Esophagus muscularis mucosa (tissue), 4 donors: ENCODE data around the gene TLR8. TPM values are rescaled to one million over a fixed set of nuclear protein-coding genes. Genes with fewer than 3 reads are reported as not detected.

Experiments used
- DNase-seq: peaks from one replicate; pipeline ENCODE4 v3.0.0-alpha.2; 2017; ENCODE audit errors: extremely low spot score
- H3K27ac ChIP-seq, 4 donors: fragments of 200-600 bp; sonication (generic); replicated peaks in 1 of 4; 1 replicate in 3 of 4; 2 replicates in 1 of 4; pipeline ENCODE4 v1.5.1; 2016 to 2019; ENCODE audit warnings: mild to moderate bottlenecking in 1 of 4
- H3K27me3 ChIP-seq, 4 donors: fragments of 200-600 bp; sonication (generic); one replicate each; pipeline versions ENCODE4 v1.5.1 to v1.6.0; 2016 to 2019
- H3K36me3 ChIP-seq, 4 donors: fragments of 200-600 bp; sonication (generic); one replicate each; pipeline ENCODE4 v1.5.1; 2016 to 2019
- H3K4me1 ChIP-seq, 4 donors: fragments of 200-600 bp; sonication (generic); one replicate each; pipeline ENCODE4 v1.5.1; 2016 to 2019
- H3K4me3 ChIP-seq, 4 donors: fragments of 200-600 bp; sonication (generic); 1 replicate in 2 of 4; 2 replicates in 2 of 4; pipeline ENCODE4 v1.5.1; 2016 to 2019; ENCODE audit warnings: mild to moderate bottlenecking in 4 of 4, moderate library complexity in 1 of 4
- H3K9me3 ChIP-seq, 4 donors: fragments of 200-600 bp; sonication (generic); 1 replicate in 3 of 4; 2 replicates in 1 of 4; pipeline ENCODE4 v1.5.1; 2016 to 2019
- CTCF ChIP-seq, 3 experiments: fragments of 200-600 bp in 2 of 3; fragments of 450-650 bp in 1 of 3; sonication (generic) in 2 of 3; IDR thresholded peaks; one replicate each; pipeline ENCODE4 v1.5.1; 2017 to 2019; ENCODE audit warnings: antibody characterized with exemption in 3 of 3, mild to moderate bottlenecking in 2 of 3, moderate library complexity in 1 of 3
- EP300 ChIP-seq: sonication (generic); formaldehyde crosslinking; IDR thresholded peaks from one replicate; pipeline ENCODE4 v1.6.1; 2017; ENCODE audit warnings: antibody characterized with exemption
- POLR2A ChIP-seq: fragments of 450-650 bp; IDR thresholded peaks from one replicate; pipeline ENCODE4 v1.6.1; 2017; ENCODE audit warnings: antibody characterized with exemption, moderate library complexity, mild to moderate bottlenecking, low read depth
- POLR2AphosphoS5 ChIP-seq, 2 donors: sonication (generic); formaldehyde crosslinking; IDR thresholded peaks; one replicate each; pipeline ENCODE4 v1.6.1; 2017; ENCODE audit warnings: antibody characterized with exemption in 2 of 2
- WGBS: methylation state at CpG from one replicate; pipeline ENCODE4 v1.1.5; 2018; 5-methylcytosine and 5-hydroxymethylcytosine counted together
- intact Hi-C: fragments of 100-400 bp; cut with DNase I; formaldehyde crosslinking; loops from one replicate; pipeline ENCODE4 v1.15.1; 2023
- total RNA-seq, 4 donors: library from RNA; depleted of rRNA; stranded (reverse); fragments of >200 nt; gene quantifications; one replicate each; pipeline versions ENCODE4 v1.1.0 to v1.2.1, GENCODE V29; 2016

TLR8 gene
- total RNA-seq, 4 donors from 2014 or later: 0.34 to 4.3 (median 1.8) TPM

- H3K27ac ChIP-seq: no peak overlapping the region
- peaks cover 17 to 31% (median 23%) of the 10 kb centered on the region in 4 donors for H3K4me1 ChIP-seq
- no peak for TF ChIP-seq POLR2A
- no peak for TF ChIP-seq EP300
- TF ChIP-seq CTCF (IDR thresholded peaks at IDR 0.05): no peak
- intact Hi-C loops: no loop called here
- DNase-seq: no peak
- H3K27me3 ChIP-seq: no peaks in the 10 kb centered on the region
- H3K9me3 ChIP-seq: no peaks in the 10 kb centered on the region
- 95% methylated on average over 8 of the region's 8 CpGs for WGBS
- no peaks in the 10 kb centered on the region for H3K36me3 ChIP-seq
- H3K4me3 ChIP-seq: no peak overlapping the region
Observed at GRCh38 chrX:12953420-12953819, 47.0 kb downstream of the TLR8 start.

GRCh38 chrX:12954376-12954775, 48.0 kb downstream of the TLR8 start:
- TF ChIP-seq CTCF (IDR thresholded peaks at IDR 0.05) (no peak), POLR2A (no peak), EP300 (no peak), POLR2AphosphoS5 (IDR thresholded peaks at IDR 0.05) (no peak)
- Histone ChIP-seq H3K4me1 (peaks cover 16 to 26% (median 22%) of the 10 kb centered on the region in 4 donors), H3K36me3 (no peaks in the 10 kb centered on the region), H3K4me3 (no peak overlapping the region), H3K27me3 (no peaks in the 10 kb centered on the region), H3K27ac (no peak overlapping the region), H3K9me3 (no peaks in the 10 kb centered on the region)
- intact Hi-C loops: no loop called here
- no peak for DNase-seq
- WGBS: 91% methylated on average over 9 of the region's 9 CpGs

GRCh38 chrX:12954981-12955380, 48.6 kb downstream of the TLR8 start:
- Histone ChIP-seq H3K27me3 (no peaks in the 10 kb centered on the region), H3K4me3 (no peak overlapping the region), H3K9me3 (no peaks in the 10 kb centered on the region), H3K4me1 (peaks cover 10 to 20% (median 19%) of the 10 kb centered on the region in 4 donors), H3K27ac (no peak overlapping the region), H3K36me3 (no peaks in the 10 kb centered on the region)
- intact Hi-C loops: no loop called here
- no peak for DNase-seq
- WGBS: 57% methylated on average over 4 of the region's 4 CpGs
- TF ChIP-seq POLR2A (no peak), CTCF (IDR thresholded peaks at IDR 0.05) (no peak), EP300 (no peak), POLR2AphosphoS5 (IDR thresholded peaks at IDR 0.05) (no peak)

GRCh38 chrX:12955882-12956703, 49.7 kb downstream of the TLR8 start:
- Histone ChIP-seq H3K36me3 (no peaks in the 10 kb centered on the region), H3K27me3 (no peaks in the 10 kb centered on the region), H3K4me1 (peaks cover 9 to 13% (median 11%) of the 10 kb centered on the region in 4 donors), H3K9me3 (no peaks in the 10 kb centered on the region), H3K4me3 (peak overlapping the region in 1 of 4 donors; percentile 7), H3K27ac (peak overlapping the region; percentile 38 to 71 (median 58))
- no peak for DNase-seq
- 61% methylated on average over 18 of the region's 20 CpGs for WGBS
- intact Hi-C loops: no loop called here
- no peak for TF ChIP-seq POLR2AphosphoS5 (IDR thresholded peaks at IDR 0.05)
- TF ChIP-seq CTCF (IDR thresholded peaks at IDR 0.05): no peak
- TF ChIP-seq POLR2A: no peak
- TF ChIP-seq EP300: no peak
